GM12892 (cell line): Measurements from ENCODE around the gene UPK3B.
"Not testable (repeated sequence)": the region's sequence is repeated elsewhere in the genome, so short reads cannot be mapped to it uniquely, and the experiment has no call there.

Source experiments
- POLR2A ChIP-seq: IDR thresholded peaks from 2 replicates; pipeline ENCODE4 v1.6.1; 2011; ENCODE audit warnings: low read depth, low read length, control low read depth
- POLR2AphosphoS5 ChIP-seq: IDR thresholded peaks from 2 replicates; pipeline ENCODE4 v1.6.1; 2011; ENCODE audit warnings: low read depth, low read length, control low read depth
- TAF1 ChIP-seq: IDR thresholded peaks from 2 replicates; pipeline ENCODE4 v1.6.1; 2011; ENCODE audit warnings: low read depth, mild to moderate bottlenecking, control low read depth, low read length, borderline replicate concordance

- TF ChIP-seq POLR2A, TAF1, POLR2AphosphoS5: not testable (repeated sequence)
Observed at GRCh38 chr7:76499201-76499923, 11.0 kb upstream of the UPK3B start.
